GM10266 (cell line): ENCODE results near the gene SYT1.

Experiments
- DNase-seq: peaks from one replicate; pipeline ENCODE4 v3.0.0; 2012; ENCODE audit errors: extremely low spot score
- TF ChIP-seq, protein P1 (sequence below): IDR thresholded peaks from 2 replicates; pipeline ENCODE4 v1.5.1; 2012; ENCODE audit warnings: mild to moderate bottlenecking, low read depth; ENCODE audit not compliant: control insufficient read depth, insufficient read depth; ENCODE audit errors: missing control alignments

SYT1 gene

DNA sequence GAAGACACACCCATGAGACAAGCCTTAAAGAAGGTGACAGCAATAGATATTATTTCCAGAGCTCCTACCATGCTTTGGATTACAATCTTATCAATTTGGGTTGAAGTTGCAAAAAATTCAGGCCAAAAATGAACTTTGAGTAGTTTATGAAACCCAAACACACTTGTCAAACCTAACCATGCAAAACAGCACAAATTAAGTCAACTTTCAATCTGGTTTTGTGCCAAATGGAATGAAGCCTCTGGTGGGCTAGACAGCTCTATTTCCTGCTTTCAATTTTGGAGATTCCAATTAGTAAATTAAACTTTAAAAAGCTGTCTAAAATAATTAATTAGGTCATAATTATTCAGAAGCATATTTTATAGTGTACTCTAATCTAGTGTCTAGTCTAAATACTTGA, 203.4 kb downstream of the SYT1 start:
- no peak for DNase-seq
- TF ChIP-seq, protein P1, sequence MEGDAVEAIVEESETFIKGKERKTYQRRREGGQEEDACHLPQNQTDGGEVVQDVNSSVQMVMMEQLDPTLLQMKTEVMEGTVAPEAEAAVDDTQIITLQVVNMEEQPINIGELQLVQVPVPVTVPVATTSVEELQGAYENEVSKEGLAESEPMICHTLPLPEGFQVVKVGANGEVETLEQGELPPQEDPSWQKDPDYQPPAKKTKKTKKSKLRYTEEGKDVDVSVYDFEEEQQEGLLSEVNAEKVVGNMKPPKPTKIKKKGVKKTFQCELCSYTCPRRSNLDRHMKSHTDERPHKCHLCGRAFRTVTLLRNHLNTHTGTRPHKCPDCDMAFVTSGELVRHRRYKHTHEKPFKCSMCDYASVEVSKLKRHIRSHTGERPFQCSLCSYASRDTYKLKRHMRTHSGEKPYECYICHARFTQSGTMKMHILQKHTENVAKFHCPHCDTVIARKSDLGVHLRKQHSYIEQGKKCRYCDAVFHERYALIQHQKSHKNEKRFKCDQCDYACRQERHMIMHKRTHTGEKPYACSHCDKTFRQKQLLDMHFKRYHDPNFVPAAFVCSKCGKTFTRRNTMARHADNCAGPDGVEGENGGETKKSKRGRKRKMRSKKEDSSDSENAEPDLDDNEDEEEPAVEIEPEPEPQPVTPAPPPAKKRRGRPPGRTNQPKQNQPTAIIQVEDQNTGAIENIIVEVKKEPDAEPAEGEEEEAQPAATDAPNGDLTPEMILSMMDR: no peak

DNA sequence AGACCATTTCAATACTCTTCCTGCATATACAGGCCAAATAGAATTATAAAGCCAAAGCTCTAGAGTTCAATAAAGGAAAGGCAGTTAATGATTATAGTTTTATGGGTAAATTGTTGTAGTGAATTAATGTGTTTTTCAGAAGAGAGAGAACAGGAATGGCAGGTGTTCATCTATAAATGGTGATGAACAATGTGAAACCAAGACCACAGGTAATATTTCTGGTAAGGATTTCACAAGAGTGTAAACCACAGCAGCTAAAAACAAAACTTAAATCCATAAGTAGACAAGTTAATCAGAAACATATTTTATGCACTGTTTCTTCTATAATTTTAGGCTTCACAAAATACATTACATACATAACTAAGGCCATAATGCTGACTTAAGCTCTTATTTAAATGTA, 204.4 kb downstream of the SYT1 start:
- TF ChIP-seq, protein P1: no peak
- DNase-seq: peak; percentile 3

DNA sequence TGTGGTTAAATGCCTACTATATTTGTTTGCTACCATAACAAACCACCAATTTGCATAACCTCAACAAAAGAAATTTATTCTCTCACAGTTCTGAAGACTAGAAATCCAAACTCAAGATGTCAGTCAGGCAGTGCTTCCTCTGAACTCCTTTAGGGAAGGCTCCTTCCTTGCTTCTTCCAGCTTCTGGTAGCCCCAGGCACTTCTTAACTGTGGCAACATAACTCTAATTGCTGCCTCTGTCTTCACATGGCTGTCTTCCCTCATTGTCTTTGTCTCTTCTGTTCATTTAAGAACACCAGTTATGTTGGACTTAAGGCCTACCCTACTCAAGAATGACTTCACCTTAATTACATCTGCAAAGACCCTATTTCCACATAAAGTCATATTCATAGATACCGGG, 206.9 kb downstream of the SYT1 start:
- no peak for DNase-seq
- TF ChIP-seq, protein P1: no peak

DNA sequence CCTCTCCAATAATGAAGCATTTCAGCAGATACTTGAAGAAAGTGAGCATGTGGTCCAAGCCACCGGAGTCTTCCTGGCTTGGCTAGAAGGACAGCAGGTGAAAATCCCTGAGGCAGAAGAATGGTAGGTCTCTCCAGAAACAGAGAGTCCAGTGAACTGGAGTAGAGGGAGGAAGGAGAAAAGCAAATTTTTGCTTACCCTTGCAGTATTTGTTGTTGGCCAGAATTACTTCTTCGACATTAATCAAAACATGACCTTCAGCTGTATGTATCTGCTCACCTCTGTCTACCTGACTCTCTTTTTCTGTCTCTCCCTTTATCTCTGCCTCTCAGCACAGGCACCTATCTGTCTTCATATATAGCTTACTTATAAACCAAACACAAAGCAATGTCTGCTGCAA, 208.9 kb downstream of the SYT1 start:
- DNase-seq: no peak
- TF ChIP-seq, protein P1: no peak

DNA sequence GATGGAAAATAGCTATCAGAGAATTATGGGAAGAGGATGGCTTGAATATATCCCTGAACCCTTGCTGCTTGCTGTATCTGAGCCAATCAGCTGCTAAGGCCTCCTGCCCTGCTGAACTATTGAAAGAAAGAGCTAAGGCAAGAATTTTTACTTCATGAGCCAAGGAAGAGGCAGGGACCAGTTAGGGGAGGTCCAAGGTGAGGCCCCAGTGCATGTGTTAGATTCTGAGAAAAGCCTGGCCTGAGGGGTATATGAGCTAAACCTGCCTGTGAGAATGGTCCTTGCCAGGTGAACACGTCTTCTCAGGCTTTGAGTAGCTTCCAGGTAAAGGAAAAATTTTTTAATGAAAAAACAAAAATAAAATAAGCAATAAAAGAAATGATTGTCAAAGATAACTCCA, 218.0 kb downstream of the SYT1 start:
- TF ChIP-seq, protein P1: no peak
- no peak for DNase-seq

DNA sequence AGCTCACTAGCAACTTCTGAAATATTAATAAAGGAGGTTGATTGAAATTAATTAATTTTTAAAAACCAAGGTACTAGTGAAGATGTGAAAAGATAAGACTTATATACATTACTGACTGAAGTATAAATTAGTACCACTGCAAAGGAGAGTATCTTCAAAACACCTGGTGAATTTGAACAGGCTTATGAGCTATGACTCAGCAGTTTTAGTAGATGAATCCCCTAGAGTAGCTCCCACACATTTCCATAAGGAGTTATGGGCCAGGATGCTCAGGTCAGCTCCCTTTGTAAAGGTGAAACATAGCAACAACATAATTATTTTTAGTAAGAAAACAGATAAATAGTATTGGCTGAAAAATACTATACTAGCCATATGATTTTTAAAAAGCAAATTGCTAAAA, 218.6 kb downstream of the SYT1 start:
- no peak for DNase-seq
- TF ChIP-seq, protein P1: no peak

DNA sequence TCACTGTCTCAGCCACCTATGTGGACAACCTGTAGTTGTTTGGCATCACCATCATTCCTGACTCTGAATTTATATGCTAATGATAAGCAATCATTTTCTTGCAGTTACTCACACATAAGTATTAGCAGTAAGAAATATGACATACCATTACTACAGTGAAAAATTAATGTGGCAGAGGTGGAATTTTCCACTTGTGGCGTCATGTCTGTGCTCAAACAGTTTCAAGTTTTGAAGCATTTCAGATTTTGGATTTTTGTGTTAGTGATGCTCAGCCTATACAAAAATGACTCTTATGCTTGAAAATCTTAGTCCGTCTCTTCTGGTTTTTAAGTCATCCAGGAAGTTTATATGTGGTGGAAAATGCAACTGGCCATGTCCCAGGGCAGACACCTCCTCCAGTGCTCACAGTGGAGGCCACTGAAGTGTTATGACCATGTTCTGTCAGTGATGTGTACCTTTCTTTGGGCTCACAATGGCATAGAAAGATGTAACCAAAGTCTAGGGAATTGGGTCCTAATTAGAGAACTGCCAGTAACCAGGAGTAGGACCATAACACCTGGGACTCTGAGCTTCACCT, 220.6 kb downstream of the SYT1 start:
- TF ChIP-seq, protein P1: no peak
- no peak for DNase-seq
